GM23338 (cell line): ENCODE measurements around the gene DCLK1. TPM values are rescaled to one million over a fixed set of nuclear protein-coding genes. Genes with fewer than 3 reads are reported as not detected.

ENCODE experiments used
- ATAC-seq: fragments of 200-7000 bp; cut with Tn5 transposase; 3 replicates; pipeline ENCODE4 v1.9.1; 2020
- DNase-seq: peaks from one replicate; pipeline ENCODE4 v3.0.0-alpha.2; 2015; ENCODE audit warnings: low spot score
- H2AFZ ChIP-seq: fragments of 200-600 bp; sonication (generic); 2 replicates; pipeline ENCODE4 v1.8.0; 2016; ENCODE audit warnings: antibody characterized with exemption, mild to moderate bottlenecking, moderate library complexity
- H3F3A ChIP-seq: fragments of 200-600 bp; sonication (generic); replicated peaks from 2 replicates; pipeline ENCODE4 v1.8.0; 2017; ENCODE audit warnings: antibody characterized with exemption, mixed run types, low read depth
- H3K27ac ChIP-seq: fragments of 200-600 bp; sonication (generic); 2 replicates; pipeline ENCODE4 v1.6.1; 2016; ENCODE audit warnings: low read depth
- H3K27me3 ChIP-seq: fragments of 200-600 bp; sonication (generic); 2 replicates; pipeline ENCODE4 v1.8.0; 2016; ENCODE audit warnings: mild to moderate bottlenecking, mixed run types, moderate library complexity; ENCODE audit not compliant: insufficient read depth
- H3K36me3 ChIP-seq: fragments of 200-600 bp; sonication (generic); 2 replicates; pipeline ENCODE4 v1.8.0; 2016; ENCODE audit warnings: mild to moderate bottlenecking; ENCODE audit not compliant: insufficient read depth
- H3K4me1 ChIP-seq: fragments of 200-600 bp; sonication (generic); 2 replicates; pipeline ENCODE4 v1.8.0; 2016; ENCODE audit warnings: mild to moderate bottlenecking, moderate library complexity; ENCODE audit not compliant: insufficient read depth
- H3K4me2 ChIP-seq: fragments of 200-600 bp; sonication (generic); 2 replicates; pipeline ENCODE4 v1.7.1; 2017; ENCODE audit warnings: mixed run types
- H3K4me3 ChIP-seq: fragments of 200-600 bp; sonication (generic); 2 replicates; pipeline ENCODE4 v1.6.1; 2016; ENCODE audit warnings: mixed run types
- H3K79me2 ChIP-seq: fragments of 200-600 bp; sonication (generic); replicated peaks from 2 replicates; pipeline ENCODE4 v1.8.0; 2017; ENCODE audit warnings: mild to moderate bottlenecking; ENCODE audit not compliant: insufficient read depth
- H3K9me2 ChIP-seq: fragments of 200-600 bp; sonication (generic); 2 replicates; pipeline ENCODE4 v1.8.0; 2017; ENCODE audit not compliant: insufficient read depth
- H4K20me1 ChIP-seq: fragments of 200-600 bp; sonication (generic); replicated peaks from 2 replicates; pipeline ENCODE4 v1.8.0; 2017; ENCODE audit warnings: mild to moderate bottlenecking; ENCODE audit not compliant: insufficient read depth
- H3K27ac Mint-ChIP-seq: 2 replicates; pipeline ENCODE4 v1.8.0; 2020; ENCODE audit warnings: inconsistent platforms, mild to moderate bottlenecking, moderate library complexity, mixed read lengths
- H3K27me3 Mint-ChIP-seq: 3 replicates; pipeline ENCODE4 v1.8.0; 2022; ENCODE audit warnings: low read depth, mild to moderate bottlenecking, moderate library complexity, mixed read lengths, inconsistent platforms; ENCODE audit not compliant: insufficient read depth, poor library complexity
- H3K36me3 Mint-ChIP-seq: 3 replicates; pipeline ENCODE4 v1.8.0; 2021; ENCODE audit warnings: low read depth, mild to moderate bottlenecking, inconsistent platforms, moderate library complexity, mixed read lengths
- H3K4me1 Mint-ChIP-seq: 3 replicates; pipeline ENCODE4 v1.8.0; 2020; ENCODE audit warnings: mild to moderate bottlenecking, inconsistent platforms, mixed read lengths
- H3K4me3 Mint-ChIP-seq: 3 replicates; pipeline ENCODE4 v1.8.0; 2021; ENCODE audit warnings: moderate library complexity, mild to moderate bottlenecking, inconsistent platforms, mixed read lengths
- H3K9me3 Mint-ChIP-seq: 3 replicates; pipeline ENCODE4 v1.8.0; 2020; ENCODE audit warnings: moderate library complexity, mild to moderate bottlenecking, inconsistent platforms, mixed read lengths
- CREB1 ChIP-seq: fragments of 250-450 bp; sonication (Bioruptor Pico); IDR thresholded peaks from 2 replicates; pipeline ENCODE4 v1.5.0; 2020; ENCODE audit warnings: low read depth, mild to moderate bottlenecking, moderate library complexity
- ZNF331 ChIP-seq: fragments of 250-450 bp; sonication (Bioruptor Pico); IDR thresholded peaks from 2 replicates; pipeline ENCODE4 v1.5.0; 2020; ENCODE audit warnings: low read depth, mild to moderate bottlenecking, moderate library complexity
- polyA plus RNA-seq: library from polyadenylated mRNA; unstranded; fragments of >200 nt; fragmentation: Nextera tagmentation; extraction: Ambion mirVana; gene quantifications from 2 replicates; pipeline ENCODE4 v1.2.1, GENCODE V29; 2016
- total RNA-seq: library from RNA; depleted of rRNA; stranded (reverse); fragments of >200 nt; shearing (Covaris generic); gene quantifications from 2 replicates; pipeline ENCODE4 v1.2.3, GENCODE V29; 2014
- TF ChIP-seq, protein P1 (sequence below), 2 experiments: fragments of 200-600 bp in 1 of 2; sonication (generic) in 1 of 2; conservative IDR thresholded peaks; 2 replicates each; pipeline versions ENCODE4 v1.5.1 to v1.6.1; 2016 to 2017; ENCODE audit warnings: antibody characterized with exemption in 2 of 2, low read depth in 2 of 2, mild to moderate bottlenecking in 2 of 2, moderate library complexity in 1 of 2
- TF ChIP-seq, protein P2 (sequence below): fragments of 250-450 bp; sonication (Bioruptor Pico); IDR thresholded peaks from 2 replicates; pipeline ENCODE4 v1.5.0; 2020; ENCODE audit warnings: mild to moderate bottlenecking, moderate library complexity

The DCLK1 gene
- total and polyA plus RNA-seq, 2 experiments from 2014 or later: 13.1 to 57.7 TPM

DNA sequence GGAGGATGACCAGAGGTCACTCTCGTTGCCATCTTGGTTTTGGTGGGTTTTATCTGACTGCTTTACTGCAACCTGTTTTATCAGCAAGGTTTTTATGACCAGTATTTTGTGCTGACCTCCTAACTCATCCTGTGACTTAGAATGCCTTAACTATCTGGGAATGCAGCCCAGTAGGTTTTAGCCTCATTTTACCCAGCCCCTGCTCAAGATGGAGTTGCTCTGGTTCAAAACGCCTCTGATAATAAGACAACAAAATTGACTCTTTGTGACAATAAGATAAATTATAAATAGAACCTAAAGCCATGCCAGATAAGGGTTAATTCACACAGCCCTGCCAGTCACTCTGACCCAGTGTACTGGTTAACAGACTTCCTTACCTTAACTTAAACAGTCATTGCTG lies 387.0 kb downstream of the DCLK1 start:
- Histone ChIP-seq H3K27me3 (no peaks in the 10 kb centered on the region), H2AFZ (no peak overlapping the region), H3F3A (no peaks in the 10 kb centered on the region), H4K20me1 (no peaks in the 10 kb centered on the region), H3K9me2 (no peaks in the 10 kb centered on the region; the same call in 1 of the 2 replicates), H3K79me2 (no peaks in the 10 kb centered on the region), H3K4me2 (no peak overlapping the region), H3K27ac (no peak overlapping the region), H3K4me1 (peaks cover 4% of the 10 kb centered on the region), H3K4me3 (no peak overlapping the region), H3K36me3 (0 out of 2 replicates have a peak, but pooled peaks cover 5% of the 10 kb centered on the region)
- peaks cover 31% of the 10 kb centered on the region for H3K36me3 Mint-ChIP-seq
- ATAC-seq (no peak), DNase-seq (no peak)
- peaks cover 2% of the 10 kb centered on the region for H3K27me3 Mint-ChIP-seq
- peaks cover 8% of the 10 kb centered on the region; the same call in 2 of the 3 replicates for H3K4me1 Mint-ChIP-seq
- no peak overlapping the region for H3K27ac Mint-ChIP-seq
- H3K4me3 Mint-ChIP-seq: no peak overlapping the region
- TF ChIP-seq, protein P1, sequence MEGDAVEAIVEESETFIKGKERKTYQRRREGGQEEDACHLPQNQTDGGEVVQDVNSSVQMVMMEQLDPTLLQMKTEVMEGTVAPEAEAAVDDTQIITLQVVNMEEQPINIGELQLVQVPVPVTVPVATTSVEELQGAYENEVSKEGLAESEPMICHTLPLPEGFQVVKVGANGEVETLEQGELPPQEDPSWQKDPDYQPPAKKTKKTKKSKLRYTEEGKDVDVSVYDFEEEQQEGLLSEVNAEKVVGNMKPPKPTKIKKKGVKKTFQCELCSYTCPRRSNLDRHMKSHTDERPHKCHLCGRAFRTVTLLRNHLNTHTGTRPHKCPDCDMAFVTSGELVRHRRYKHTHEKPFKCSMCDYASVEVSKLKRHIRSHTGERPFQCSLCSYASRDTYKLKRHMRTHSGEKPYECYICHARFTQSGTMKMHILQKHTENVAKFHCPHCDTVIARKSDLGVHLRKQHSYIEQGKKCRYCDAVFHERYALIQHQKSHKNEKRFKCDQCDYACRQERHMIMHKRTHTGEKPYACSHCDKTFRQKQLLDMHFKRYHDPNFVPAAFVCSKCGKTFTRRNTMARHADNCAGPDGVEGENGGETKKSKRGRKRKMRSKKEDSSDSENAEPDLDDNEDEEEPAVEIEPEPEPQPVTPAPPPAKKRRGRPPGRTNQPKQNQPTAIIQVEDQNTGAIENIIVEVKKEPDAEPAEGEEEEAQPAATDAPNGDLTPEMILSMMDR (conservative IDR thresholded peaks at IDR 0.05; ENCODE audit: low read depth in 2 of 2): no peak
- no peak for TF ChIP-seq CREB1
- TF ChIP-seq, protein P2, sequence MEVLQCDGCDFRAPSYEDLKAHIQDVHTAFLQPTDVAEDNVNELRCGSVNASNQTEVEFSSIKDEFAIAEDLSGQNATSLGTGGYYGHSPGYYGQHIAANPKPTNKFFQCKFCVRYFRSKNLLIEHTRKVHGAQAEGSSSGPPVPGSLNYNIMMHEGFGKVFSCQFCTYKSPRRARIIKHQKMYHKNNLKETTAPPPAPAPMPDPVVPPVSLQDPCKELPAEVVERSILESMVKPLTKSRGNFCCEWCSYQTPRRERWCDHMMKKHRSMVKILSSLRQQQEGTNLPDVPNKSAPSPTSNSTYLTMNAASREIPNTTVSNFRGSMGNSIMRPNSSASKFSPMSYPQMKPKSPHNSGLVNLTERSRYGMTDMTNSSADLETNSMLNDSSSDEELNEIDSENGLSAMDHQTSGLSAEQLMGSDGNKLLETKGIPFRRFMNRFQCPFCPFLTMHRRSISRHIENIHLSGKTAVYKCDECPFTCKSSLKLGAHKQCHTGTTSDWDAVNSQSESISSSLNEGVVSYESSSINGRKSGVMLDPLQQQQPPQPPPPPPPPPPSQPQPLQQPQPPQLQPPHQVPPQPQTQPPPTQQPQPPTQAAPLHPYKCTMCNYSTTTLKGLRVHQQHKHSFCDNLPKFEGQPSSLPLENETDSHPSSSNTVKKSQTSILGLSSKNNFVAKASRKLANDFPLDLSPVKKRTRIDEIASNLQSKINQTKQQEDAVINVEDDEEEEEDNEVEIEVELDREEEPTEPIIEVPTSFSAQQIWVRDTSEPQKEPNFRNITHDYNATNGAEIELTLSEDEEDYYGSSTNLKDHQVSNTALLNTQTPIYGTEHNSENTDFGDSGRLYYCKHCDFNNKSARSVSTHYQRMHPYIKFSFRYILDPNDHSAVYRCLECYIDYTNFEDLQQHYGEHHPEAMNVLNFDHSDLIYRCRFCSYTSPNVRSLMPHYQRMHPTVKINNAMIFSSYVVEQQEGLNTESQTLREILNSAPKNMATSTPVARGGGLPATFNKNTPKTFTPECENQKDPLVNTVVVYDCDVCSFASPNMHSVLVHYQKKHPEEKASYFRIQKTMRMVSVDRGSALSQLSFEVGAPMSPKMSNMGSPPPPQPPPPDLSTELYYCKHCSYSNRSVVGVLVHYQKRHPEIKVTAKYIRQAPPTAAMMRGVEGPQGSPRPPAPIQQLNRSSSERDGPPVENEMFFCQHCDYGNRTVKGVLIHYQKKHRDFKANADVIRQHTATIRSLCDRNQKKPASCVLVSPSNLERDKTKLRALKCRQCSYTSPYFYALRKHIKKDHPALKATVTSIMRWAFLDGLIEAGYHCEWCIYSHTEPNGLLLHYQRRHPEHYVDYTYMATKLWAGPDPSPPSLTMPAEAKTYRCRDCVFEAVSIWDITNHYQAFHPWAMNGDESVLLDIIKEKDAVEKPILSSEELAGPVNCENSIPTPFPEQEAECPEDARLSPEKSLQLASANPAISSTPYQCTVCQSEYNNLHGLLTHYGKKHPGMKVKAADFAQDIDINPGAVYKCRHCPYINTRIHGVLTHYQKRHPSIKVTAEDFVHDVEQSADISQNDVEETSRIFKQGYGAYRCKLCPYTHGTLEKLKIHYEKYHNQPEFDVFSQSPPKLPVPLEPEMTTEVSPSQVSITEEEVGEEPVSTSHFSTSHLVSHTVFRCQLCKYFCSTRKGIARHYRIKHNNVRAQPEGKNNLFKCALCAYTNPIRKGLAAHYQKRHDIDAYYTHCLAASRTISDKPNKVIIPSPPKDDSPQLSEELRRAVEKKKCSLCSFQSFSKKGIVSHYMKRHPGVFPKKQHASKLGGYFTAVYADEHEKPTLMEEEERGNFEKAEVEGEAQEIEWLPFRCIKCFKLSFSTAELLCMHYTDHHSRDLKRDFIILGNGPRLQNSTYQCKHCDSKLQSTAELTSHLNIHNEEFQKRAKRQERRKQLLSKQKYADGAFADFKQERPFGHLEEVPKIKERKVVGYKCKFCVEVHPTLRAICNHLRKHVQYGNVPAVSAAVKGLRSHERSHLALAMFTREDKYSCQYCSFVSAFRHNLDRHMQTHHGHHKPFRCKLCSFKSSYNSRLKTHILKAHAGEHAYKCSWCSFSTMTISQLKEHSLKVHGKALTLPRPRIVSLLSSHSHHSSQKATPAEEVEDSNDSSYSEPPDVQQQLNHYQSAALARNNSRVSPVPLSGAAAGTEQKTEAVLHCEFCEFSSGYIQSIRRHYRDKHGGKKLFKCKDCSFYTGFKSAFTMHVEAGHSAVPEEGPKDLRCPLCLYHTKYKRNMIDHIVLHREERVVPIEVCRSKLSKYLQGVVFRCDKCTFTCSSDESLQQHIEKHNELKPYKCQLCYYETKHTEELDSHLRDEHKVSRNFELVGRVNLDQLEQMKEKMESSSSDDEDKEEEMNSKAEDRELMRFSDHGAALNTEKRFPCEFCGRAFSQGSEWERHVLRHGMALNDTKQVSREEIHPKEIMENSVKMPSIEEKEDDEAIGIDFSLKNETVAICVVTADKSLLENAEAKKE (CRISPR knock-in tag): no peak
- no peak for TF ChIP-seq ZNF331 (CRISPR knock-in tag)
- H3K9me3 Mint-ChIP-seq: peaks cover 41% of the 10 kb centered on the region
